Hematopoietic multipotent progenitor cell treated with erythropoietin and hydrocortisone succinate and interleukin-3 and kit ligand, for 15 days (in vitro differentiated cells): ENCODE measurements around the gene GLT1D1.

Experiments
- DNase-seq: peaks from one replicate; pipeline ENCODE4 v3.0.0-alpha.2; 2015; ENCODE audit warnings: low spot score

The GLT1D1 gene

DNA sequence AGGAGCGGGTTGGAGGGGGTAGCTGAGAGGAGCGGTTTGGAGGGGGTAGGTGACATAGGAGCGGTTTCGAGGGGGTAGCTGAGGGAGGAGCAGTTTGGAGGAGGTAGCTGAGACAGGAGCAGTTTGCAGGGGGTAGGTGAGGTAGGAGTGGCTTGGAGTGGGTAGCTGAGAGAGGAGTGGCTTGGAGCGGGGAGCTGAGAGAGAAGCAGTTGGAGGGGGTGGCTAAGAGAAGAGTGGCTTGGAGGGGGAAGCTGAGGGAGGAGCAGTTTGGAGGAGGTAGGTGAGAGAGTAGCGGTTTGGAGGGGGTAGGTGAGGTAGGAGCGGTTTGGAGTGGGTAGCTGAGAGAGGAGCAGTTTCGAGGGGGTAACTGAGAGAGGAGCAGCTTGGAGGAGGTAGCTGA is 152.1 kb downstream of the GLT1D1 start:
- no peak for DNase-seq

- DNase-seq = no peak
Observed at GRCh38 chr12:129005829-129006228, 152.6 kb downstream of the GLT1D1 start.

GRCh38 chr12:129009833-129010622 is 156.8 kb downstream of the GLT1D1 start:
- no peak for DNase-seq

- no peak for DNase-seq
Observed at GRCh38 chr12:129016159-129016558, 162.9 kb downstream of the GLT1D1 start.

GRCh38 chr12:129025055-129025454 is 171.8 kb downstream of the GLT1D1 start:
- no peak for DNase-seq

GRCh38 chr12:129028844-129029243 is 175.6 kb downstream of the GLT1D1 start:
- no peak for DNase-seq
